Femur (tissue), 1 donor: ENCODE data around the gene ZFHX2.
"Not testable (repeated sequence)": the region's sequence is repeated elsewhere in the genome, so short reads cannot be mapped to it uniquely, and the experiment has no call there.

Source experiments
- DNase-seq: peaks from one replicate; pipeline ENCODE4 v3.0.0-alpha.2; 2017

ZFHX2 gene

GRCh38 chr14:23551266-23552028 is at the start of gene ZFHX2:
ZFHX2 (minus strand) TSS chr14:23551765; CDS start chr14:23535325, 16,440 bp downstream.
- DNase-seq = peak; percentile 81

GRCh38 chr14:23600806-23601205 is 49.2 kb upstream of the ZFHX2 start:
- DNase-seq = no peak

- no peak for DNase-seq
Measured at GRCh38 chr14:23600322-23600707, 48.8 kb upstream of the ZFHX2 start.

GRCh38 chr14:23594191-23594590 is 42.6 kb upstream of the ZFHX2 start:
- not testable (repeated sequence) for DNase-seq

- DNase-seq = no peak
Measured at GRCh38 chr14:23590198-23590597, 38.6 kb upstream of the ZFHX2 start.

- no peak for DNase-seq
Measured at GRCh38 chr14:23589606-23590005, 38.0 kb upstream of the ZFHX2 start.

GRCh38 chr14:23588884-23589598 is 37.5 kb upstream of the ZFHX2 start:
- DNase-seq = peak; percentile 93

GRCh38 chr14:23584527-23585203 is 33.1 kb upstream of the ZFHX2 start:
- not testable (repeated sequence) for DNase-seq

GRCh38 chr14:23583761-23584526 is 32.4 kb upstream of the ZFHX2 start:
- not testable (repeated sequence) for DNase-seq

- no peak for DNase-seq
Measured at GRCh38 chr14:23582906-23583760, 31.6 kb upstream of the ZFHX2 start.

- no peak for DNase-seq
Measured at GRCh38 chr14:23580948-23581281, 29.4 kb upstream of the ZFHX2 start.

GRCh38 chr14:23580152-23580926 is 28.8 kb upstream of the ZFHX2 start:
- DNase-seq = no peak

- no peak for DNase-seq
Measured at GRCh38 chr14:23579739-23580138, 28.2 kb upstream of the ZFHX2 start.

GRCh38 chr14:23579311-23579630 is 27.7 kb upstream of the ZFHX2 start:
- DNase-seq = no peak

- DNase-seq = no peak
Measured at GRCh38 chr14:23578560-23579310, 27.2 kb upstream of the ZFHX2 start, which contains the start of gene JPH4. JPH4 (minus strand) TSS chr14:23578790; CDS start chr14:23577453, 1,337 bp downstream.

GRCh38 chr14:23577710-23578392 is 26.3 kb upstream of the ZFHX2 start:
- DNase-seq = no peak

GRCh38 chr14:23577004-23577681 is 25.6 kb upstream of the ZFHX2 start:
- DNase-seq = no peak

GRCh38 chr14:23573384-23574015 is 21.9 kb upstream of the ZFHX2 start:
- no peak for DNase-seq

- no peak for DNase-seq
Measured at GRCh38 chr14:23572836-23573235, 21.3 kb upstream of the ZFHX2 start.
